Measurements from ENCODE around the gene CIAO3.

CIAO3 gene

GRCh38 chr16:734981-735881 is 5.6 kb downstream of the CIAO3 start:
- DNase-seq (ENCODE audit: low read depth): no peak

DNA sequence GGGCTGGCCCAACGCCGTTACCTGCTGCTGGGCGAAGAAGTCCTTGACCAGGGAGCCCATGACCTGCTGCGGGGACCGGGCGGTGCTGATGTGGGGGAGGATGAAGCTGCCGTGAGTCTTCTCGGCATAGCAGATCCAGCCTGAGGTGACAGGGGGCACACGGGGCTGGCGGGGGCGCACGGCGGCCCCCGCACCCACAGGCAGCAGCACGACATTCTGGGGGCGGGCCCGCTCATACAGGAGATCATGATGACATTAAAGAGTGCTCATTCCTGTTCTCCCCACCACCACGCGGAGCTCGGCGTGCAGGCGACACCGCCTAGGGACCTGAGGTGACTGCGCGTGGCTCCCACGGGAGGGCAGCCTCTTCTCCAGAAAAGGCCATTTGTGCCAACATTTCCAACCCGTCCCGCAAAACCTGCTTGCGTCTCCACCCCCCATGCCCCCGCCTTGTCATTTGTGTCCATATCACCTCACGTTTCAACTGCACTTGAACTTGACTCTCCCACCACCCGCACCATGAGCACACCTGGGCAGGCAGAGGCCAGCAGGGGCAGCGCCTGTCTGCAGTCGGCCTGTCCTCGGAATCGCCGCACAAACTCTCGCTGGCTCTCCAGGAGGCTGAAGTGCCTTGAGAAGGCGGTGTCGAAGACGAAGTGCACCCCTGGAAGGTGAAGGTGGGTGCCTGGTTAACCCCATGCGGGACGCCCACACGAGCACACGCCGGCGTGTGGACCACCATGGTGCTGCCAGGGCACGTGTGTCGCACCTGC is 6.4 kb downstream of the CIAO3 start:
- DNase-seq (ENCODE audit: low read depth): no peak

DNA sequence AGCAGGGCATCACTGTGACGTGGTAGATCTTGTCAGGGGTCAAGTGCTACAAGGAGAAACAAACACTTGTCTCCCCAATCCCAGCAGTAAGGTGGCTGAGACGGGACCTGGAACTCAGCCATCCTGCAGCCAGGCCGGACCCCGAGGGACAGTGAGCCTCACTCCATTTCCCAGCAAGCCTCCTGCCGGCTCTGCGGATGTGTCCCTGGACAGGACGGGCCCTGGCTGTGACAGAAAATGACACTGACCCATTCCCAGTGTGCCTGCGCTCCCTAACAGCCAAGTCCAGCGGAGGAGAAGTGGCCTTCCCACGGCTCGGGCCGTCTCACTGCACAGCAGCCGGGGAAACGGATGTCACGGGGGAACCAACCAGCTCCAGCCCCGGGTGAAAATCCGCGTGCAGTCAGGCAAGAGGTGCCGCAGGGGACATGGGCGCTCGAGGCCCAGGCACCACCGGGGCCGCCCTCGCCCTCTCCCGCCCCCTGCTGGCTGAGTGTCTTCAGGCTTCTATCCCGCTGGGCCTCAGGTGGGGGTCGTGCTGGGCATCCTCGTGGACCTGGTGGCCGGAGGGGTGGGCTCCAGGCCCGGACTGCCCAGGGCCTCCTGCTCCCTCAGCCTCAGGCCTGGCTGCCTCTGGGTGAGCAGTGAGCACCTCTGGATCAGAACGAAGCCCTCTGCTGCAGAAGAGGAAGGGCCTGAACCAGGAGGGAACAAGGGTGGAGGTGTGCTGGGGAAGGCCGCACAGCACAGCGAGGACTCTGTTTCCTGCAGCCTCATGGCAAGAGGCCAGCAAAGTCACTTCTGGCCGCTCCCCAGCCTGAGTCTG is 7.2 kb downstream of the CIAO3 start:
- DNase-seq (ENCODE audit: low read depth): no peak

- no peak for DNase-seq (ENCODE audit: low read depth)
These were observed 7.9 kb downstream of the CIAO3 start for GRCh38 chr16:732936-733335.

DNA sequence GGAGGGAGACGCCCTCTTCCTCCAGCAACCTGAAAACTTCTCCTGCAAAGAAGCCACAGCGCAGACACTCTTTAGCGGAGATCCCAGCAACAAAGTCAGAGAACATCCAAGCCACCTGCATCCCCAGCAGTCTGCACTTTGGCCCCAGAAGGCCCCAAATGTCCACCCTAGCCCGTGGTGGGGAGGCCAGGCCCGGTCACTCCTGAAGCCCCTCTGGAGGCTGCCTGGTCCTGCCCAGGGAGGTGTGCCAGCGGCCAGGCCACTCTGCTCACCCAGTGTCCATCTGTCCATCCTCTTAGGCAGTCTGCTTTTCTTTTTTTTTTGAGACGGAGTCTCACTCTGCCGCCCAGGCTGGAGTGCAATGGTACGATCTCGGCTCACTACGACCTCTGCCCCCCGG is 8.5 kb downstream of the CIAO3 start:
- no peak for DNase-seq (ENCODE audit: low read depth)

GRCh38 chr16:730666-731509 is 9.9 kb downstream of the CIAO3 start:
- no peak for DNase-seq (ENCODE audit: low read depth)

DNA sequence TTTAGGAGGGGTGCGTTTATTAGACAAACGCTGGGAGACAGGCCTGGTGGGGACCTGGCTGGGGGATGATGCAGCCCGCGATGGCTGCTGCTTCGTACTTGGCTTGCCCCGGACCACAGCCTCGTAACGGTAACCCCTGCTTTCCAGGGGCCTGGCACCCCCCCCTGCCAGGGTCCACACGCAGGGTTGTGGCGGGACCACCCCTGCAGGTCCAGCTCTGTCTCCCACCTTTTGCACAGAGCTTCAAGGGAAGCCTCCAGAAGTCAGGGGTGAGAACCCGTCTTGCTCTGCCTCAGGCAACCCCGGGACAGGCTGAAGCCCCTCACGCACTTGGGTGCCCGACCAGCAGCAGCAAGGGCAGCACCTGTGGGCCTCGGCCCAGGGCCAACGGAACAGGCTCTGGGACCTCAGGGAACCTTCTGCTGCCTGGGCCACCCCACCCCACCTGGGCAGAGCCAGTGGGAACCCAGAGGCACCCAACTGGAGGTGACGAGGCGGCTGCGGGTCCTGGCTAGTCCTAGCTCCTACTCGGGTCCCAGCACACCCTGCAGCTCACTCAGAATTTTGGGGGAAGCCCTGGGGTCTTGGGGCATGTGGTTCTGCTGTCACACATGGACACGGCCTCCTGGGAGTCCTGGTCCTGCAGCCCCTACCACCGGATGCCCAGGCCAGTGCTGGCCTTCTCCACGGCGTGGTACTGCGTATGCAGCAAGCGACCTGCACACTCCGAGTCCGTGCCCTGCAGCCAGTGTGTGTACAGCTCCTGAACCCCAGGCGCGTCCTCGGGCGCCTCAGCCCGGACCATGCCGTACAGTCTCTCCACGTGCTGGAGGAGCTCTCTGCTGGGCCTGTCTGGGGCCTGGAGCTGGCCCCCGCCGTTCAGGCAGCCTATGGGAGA is 10.8 kb downstream of the CIAO3 start:
- DNase-seq (ENCODE audit: low read depth): no peak

- no peak for DNase-seq (ENCODE audit: low read depth)
These were observed 11.7 kb downstream of the CIAO3 start for GRCh38 chr16:728890-729744.

DNA sequence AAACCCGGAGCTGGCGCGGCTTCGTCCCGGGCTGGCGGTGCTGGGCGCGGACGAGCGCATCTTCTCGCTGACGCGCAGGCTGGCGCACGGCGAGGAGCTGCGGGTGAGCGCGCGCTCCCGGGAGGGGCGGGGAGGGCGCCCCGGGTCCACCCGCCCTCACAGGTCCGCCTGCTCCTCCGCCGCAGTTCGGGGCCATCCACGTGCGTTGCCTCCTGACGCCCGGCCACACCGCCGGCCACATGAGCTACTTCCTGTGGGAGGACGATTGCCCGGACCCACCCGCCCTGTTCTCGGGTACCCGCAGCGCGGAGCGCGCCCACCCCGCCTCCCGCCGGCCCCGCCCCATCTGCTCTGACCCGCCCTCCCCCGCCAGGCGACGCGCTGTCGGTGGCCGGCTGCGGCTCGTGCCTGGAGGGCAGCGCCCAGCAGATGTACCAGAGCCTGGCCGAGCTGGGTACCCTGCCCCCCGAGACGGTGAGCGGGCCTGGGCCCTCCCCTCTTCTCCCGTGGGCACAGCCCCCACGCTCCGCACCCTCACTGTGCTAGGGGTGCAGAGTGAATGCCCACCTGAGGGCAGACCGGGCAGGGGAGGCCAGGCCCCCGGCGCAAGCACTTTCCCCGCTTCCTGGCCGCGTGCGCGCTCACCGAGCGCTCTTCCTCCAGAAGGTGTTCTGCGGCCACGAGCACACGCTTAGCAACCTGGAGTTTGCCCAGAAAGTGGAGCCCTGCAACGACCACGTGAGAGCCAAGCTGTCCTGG is 12.5 kb downstream of the CIAO3 start:
- peak; percentile 69 for DNase-seq (ENCODE audit: low read depth)

DNA sequence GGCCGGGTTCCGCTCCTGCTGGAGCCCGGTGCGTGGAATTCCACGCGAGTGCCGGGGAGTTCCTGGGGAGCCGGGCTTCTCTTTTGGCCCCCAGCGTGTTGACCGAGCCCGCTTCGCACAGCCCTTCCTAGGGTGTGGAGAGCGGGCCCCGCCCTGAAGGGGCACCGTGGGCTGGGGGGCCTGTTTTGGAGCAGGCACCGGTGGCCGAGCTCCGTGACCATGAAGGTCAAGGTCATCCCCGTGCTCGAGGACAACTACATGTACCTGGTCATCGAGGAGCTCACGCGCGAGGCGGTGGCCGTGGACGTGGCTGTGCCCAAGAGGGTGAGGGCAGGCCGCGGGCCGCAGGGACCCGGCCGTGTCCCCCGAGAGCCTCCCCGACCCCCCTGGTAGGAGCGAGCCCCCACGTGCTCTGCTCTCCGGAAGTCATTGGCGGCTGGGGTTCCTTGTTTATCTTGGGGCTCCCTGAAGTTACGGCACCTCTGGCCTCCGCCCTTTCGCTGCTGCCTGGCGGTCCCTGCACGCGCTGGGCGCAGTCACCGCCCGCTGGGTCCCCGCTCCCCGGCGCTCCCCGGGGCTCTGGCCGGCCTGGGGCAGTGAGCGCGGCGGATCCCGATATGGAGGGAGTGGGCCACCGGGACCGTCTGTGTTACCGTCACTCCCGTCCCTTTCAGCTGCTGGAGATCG is 13.4 kb downstream of the CIAO3 start:
- DNase-seq (ENCODE audit: low read depth): no peak

DNA sequence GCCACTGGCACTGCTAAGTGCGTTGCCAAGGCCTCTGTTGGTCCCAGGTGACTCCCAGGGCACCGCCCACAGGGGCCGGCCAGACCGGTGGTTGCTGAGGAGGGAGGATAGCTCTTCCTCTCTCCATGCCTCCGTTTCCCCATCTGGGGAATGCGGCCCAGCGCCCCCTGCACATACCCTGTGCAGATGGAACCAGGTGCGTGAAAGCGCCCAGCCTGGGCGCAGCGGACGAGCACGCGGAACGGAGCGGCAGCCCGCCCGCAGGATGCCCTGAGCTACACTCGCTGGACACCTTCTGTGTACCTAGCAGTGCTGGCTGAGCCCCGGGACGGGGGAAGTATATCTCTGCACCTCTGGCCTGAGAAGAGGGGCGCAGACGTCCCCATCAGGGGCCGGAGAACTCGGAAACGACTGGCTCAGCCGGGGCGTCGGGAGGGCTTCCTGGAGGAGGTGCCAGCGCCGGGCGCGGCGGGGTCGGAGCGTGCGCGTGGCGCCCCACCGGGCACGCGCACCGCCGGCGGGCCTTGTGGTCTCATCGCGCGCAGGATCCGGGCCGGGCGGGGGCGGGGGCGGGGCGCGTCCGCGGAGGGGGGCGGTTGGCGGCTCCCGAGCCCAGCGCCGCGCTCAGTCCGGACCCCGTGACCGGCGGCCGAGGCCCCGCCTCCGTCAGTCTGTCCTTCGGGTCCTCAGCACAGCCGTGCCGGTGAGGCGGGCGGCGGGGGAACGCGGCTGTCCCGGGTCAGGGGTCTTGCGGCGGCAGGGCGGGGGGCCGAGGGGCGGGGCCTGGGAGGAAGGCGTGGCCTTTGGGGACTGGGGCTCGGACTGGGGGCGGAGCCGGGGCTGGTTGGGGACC is 14.1 kb downstream of the CIAO3 start, which contains the start of the genes CCDC78 and HAGHL:
Gene CCDC78 (minus strand): TSS at position 6 of the 853 bp plus-strand sequence. CDS start 76 bp downstream, outside the sequence.
Gene HAGHL (plus strand): TSS at position 669 of the 853 bp plus-strand sequence. CDS start 404 bp downstream, outside the sequence.
- DNase-seq (ENCODE audit: low read depth): peak; percentile 45

GRCh38 chr16:726188-726437 is 14.7 kb downstream of the CIAO3 start:
- DNase-seq (ENCODE audit: low read depth): no peak

GRCh38 chr16:725463-726187 is 15.2 kb downstream of the CIAO3 start:
- no peak for DNase-seq (ENCODE audit: low read depth)

GRCh38 chr16:725041-725376 is 15.8 kb downstream of the CIAO3 start:
- no peak for DNase-seq (ENCODE audit: low read depth)

DNA sequence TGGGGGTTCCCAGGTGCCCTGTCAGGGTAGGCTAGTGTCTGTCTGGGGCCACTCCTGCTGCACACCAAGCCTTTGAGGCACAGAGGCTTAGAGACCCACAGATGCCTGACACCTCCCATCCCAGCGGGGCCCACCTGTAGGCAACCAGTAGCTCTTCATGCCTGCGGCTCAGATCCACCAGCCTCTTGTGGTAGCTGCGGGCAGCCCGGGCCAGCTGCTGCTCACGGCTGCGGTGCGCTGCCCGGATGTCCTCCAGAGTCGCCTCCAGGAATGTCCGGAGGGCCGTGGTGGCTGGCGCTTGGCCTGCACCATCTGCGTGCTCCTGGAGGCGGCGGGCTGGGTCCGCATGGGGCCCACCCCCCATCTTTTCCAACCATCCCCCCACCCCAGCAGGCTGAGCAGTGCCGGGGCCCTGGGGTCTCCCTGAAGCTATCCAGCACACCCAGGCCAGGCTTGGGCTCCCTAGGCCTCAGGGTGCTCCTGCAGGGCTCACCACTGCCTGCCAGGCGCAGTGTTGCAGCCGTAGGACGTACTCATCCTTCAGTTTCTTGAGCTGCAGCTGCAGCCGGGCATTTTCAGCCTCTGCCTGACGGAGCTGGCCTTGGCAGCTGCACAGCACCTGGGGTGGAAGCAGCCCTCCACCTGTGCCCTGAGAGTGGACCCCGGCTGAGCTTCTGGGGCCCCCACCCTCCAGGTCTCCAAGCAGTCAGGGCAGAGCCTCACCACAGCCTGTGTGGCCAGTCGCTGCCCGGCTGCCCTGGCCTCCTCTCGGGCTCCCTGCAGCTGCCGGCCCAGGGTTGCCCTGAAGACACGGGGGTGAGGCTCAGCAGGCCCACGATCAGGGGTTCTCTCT is 16.4 kb downstream of the CIAO3 start:
- no peak for DNase-seq (ENCODE audit: low read depth)

DNA sequence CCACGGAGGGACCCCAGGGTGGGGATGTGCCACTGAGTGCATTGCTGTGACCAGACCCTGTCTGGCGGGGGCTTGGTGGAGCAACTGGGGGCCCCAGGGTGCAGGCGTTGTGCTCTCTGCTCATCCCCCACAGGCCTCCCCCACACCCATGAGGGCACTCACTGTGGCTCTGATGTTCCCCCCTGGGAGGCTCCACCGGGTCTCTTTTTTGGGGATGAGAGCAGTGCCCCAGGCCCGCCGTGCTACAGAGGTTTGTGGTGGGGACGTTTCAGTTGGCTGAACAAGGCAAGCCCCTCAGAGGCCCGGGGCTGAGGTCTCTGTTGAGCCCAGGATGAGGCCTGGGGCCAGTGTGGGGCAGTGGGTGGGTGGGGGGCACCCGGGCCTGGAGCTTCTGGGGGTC is 17.1 kb downstream of the CIAO3 start:
- no peak for DNase-seq (ENCODE audit: low read depth)

All from CMK (cell line).